GM23248 (cell line): ENCODE data around the gene TMEM121B. TPM values are rescaled to one million over a fixed set of nuclear protein-coding genes. Genes with fewer than 3 reads are reported as not detected.

Experiments
- DNase-seq: peaks from one replicate; pipeline ENCODE4 v3.0.0-alpha.2; 2015
- H2AFZ ChIP-seq: fragments of 200-600 bp; sonication (generic); 2 replicates; pipeline ENCODE4 v1.6.1; 2016; ENCODE audit warnings: antibody characterized with exemption
- H3F3A ChIP-seq: fragments of 200-600 bp; sonication (generic); 2 replicates; pipeline ENCODE4 v1.6.1; 2016; ENCODE audit warnings: mild to moderate bottlenecking, antibody characterized with exemption, mixed run types; ENCODE audit not compliant: insufficient read depth
- H3K27ac ChIP-seq: fragments of 200-600 bp; sonication (generic); 2 replicates; pipeline ENCODE4 v1.5.1; 2016; ENCODE audit warnings: mild to moderate bottlenecking
- H3K27me3 ChIP-seq: fragments of 200-600 bp; sonication (generic); replicated peaks from 2 replicates; pipeline ENCODE4 v1.6.1; 2016; ENCODE audit warnings: mild to moderate bottlenecking; ENCODE audit not compliant: insufficient read depth
- H3K36me3 ChIP-seq: fragments of 200-600 bp; sonication (generic); 2 replicates; pipeline ENCODE4 v1.6.1; 2016; ENCODE audit warnings: low read depth, mild to moderate bottlenecking
- H3K4me1 ChIP-seq: fragments of 200-600 bp; sonication (generic); 2 replicates; pipeline ENCODE4 v1.6.1; 2016; ENCODE audit warnings: mild to moderate bottlenecking; ENCODE audit not compliant: insufficient read depth
- H3K4me2 ChIP-seq: fragments of 200-600 bp; sonication (generic); one replicate; pipeline ENCODE4 v1.6.1; 2016; ENCODE audit warnings: mild to moderate bottlenecking; ENCODE audit not compliant: unreplicated experiment
- H3K4me3 ChIP-seq: fragments of 200-600 bp; sonication (generic); 2 replicates; pipeline ENCODE4 v1.5.1; 2016; ENCODE audit warnings: mild to moderate bottlenecking
- H3K79me2 ChIP-seq: fragments of 200-600 bp; sonication (generic); 2 replicates; pipeline ENCODE4 v1.6.1; 2016; ENCODE audit warnings: mild to moderate bottlenecking; ENCODE audit not compliant: insufficient read depth
- H3K9ac ChIP-seq: fragments of 200-600 bp; sonication (generic); 2 replicates; pipeline ENCODE4 v1.6.1; 2016; ENCODE audit warnings: mild to moderate bottlenecking
- H3K9me2 ChIP-seq: fragments of 200-600 bp; sonication (generic); 2 replicates; pipeline ENCODE4 v1.6.1; 2016; ENCODE audit warnings: mixed run types, mild to moderate bottlenecking, moderate library complexity; ENCODE audit not compliant: insufficient read depth
- H3K9me3 ChIP-seq: fragments of 200-600 bp; sonication (generic); one replicate; pipeline ENCODE4 v1.6.1; 2017; ENCODE audit warnings: low read depth
- H4K20me1 ChIP-seq: fragments of 200-600 bp; sonication (generic); 2 replicates; pipeline ENCODE4 v1.6.0; 2016; ENCODE audit not compliant: insufficient read depth
- EZH2 ChIP-seq: fragments of 200-600 bp; sonication (generic); IDR thresholded peaks from 2 replicates; pipeline ENCODE4 v1.6.1; 2018; ENCODE audit warnings: antibody characterized with exemption, mild to moderate bottlenecking; ENCODE audit not compliant: insufficient read depth, poor library complexity, severe bottlenecking
- EZH2phosphoT487 ChIP-seq: fragments of 200-600 bp; sonication (generic); IDR thresholded peaks from 2 replicates; pipeline ENCODE4 v1.6.1; 2018; ENCODE audit warnings: antibody characterized with exemption, moderate library complexity, mild to moderate bottlenecking, low read depth; ENCODE audit not compliant: insufficient read depth
- WGBS, 2 experiments: methylation state at CpG; one replicate each; pipeline ENCODE4 v1.1.6; 2015 to 2017; ENCODE audit warnings: low lambda C conversion rate in 2 of 2, low coverage in 1 of 2; ENCODE audit errors: missing lambda C conversion rate in 2 of 2; 5-methylcytosine and 5-hydroxymethylcytosine counted together
- in situ Hi-C: fragments of 300-500 bp; cut with MboI; formaldehyde crosslinking; loops from 2 replicates; pipeline ENCODE4 v1.15.0; 2020
- polyA plus RNA-seq: library from polyadenylated mRNA; unstranded; fragments of >200 nt; fragmentation: Nextera tagmentation; extraction: Ambion mirVana; gene quantifications from 2 replicates; pipeline ENCODE4 v1.2.1, GENCODE V29; 2016
- total RNA-seq: library from RNA; depleted of rRNA; stranded (reverse); fragments of >200 nt; shearing (Covaris generic); gene quantifications from 2 replicates; pipeline ENCODE4 v1.2.3, GENCODE V29; 2014

TMEM121B gene
- total and polyA plus RNA-seq, 2 experiments from 2014 or later = 0.11 TPM; not detected in 1

DNA sequence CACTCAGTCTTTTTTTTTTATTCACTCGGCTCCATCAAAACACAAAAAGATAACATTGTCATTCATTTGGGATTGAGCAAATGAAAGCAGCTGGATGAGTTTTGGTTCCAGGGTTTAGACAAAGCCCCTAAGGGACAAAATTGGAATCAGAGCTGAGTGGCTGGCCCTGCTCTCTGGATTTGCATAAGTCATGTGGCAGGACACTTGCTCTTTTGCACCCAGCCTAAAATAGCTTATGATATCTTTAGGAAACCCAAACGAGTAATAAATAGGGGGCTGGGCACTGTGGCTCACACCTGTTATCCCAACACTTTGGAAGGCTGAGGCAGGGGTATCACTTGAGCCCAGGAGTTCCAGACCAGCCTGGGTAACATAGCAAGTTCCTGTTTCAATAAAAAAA lies 11.0 kb upstream of the TMEM121B start:
- H3K4me2 ChIP-seq = no peak overlapping the region
- no peak overlapping the region for H2AFZ ChIP-seq
- WGBS, 2 experiments = 29 to 31% methylated on average over 2 of the region's 2 CpGs
- H3K9me3 ChIP-seq = no peaks in the 10 kb centered on the region
- no peaks in the 10 kb centered on the region for H4K20me1 ChIP-seq
- H3K36me3 ChIP-seq = no peaks in the 10 kb centered on the region
- no peaks in the 10 kb centered on the region for H3K4me1 ChIP-seq
- H3K9me2 ChIP-seq = no peaks in the 10 kb centered on the region
- H3K27me3 ChIP-seq = no peaks in the 10 kb centered on the region
- H3K27ac ChIP-seq = no peak overlapping the region
- no peak for DNase-seq
- no peak overlapping the region for H3K9ac ChIP-seq
- 0 out of 2 replicates have a peak, but pooled peaks cover 3% of the 10 kb centered on the region for H3F3A ChIP-seq
- in situ Hi-C loops = no loop called here
- no peak overlapping the region for H3K4me3 ChIP-seq
- TF ChIP-seq EZH2phosphoT487 = no peak
- no peak for TF ChIP-seq EZH2
- no peaks in the 10 kb centered on the region for H3K79me2 ChIP-seq

- H2AFZ ChIP-seq = no peak overlapping the region
- 52 to 65% methylated on average over 5 of the region's 5 CpGs for WGBS, 2 experiments
- no peak overlapping the region for H3K27ac ChIP-seq
- no peak overlapping the region for H3K4me3 ChIP-seq
- no peaks in the 10 kb centered on the region for H3K79me2 ChIP-seq
- no peak overlapping the region for H3K9ac ChIP-seq
- H3K36me3 ChIP-seq = no peaks in the 10 kb centered on the region
- no peak overlapping the region for H3K4me2 ChIP-seq
- H3K27me3 ChIP-seq = no peaks in the 10 kb centered on the region
- H3K9me2 ChIP-seq = no peaks in the 10 kb centered on the region
- no peaks in the 10 kb centered on the region for H3K9me3 ChIP-seq
- no peak for TF ChIP-seq EZH2phosphoT487
- no peak for TF ChIP-seq EZH2
- in situ Hi-C loops = no loop called here
- no peak for DNase-seq
- H4K20me1 ChIP-seq = no peaks in the 10 kb centered on the region
- 0 out of 2 replicates have a peak, but pooled peaks cover 3% of the 10 kb centered on the region for H3F3A ChIP-seq
- no peaks in the 10 kb centered on the region for H3K4me1 ChIP-seq
Measured at GRCh38 chr22:17131686-17132085, 10.5 kb upstream of the TMEM121B start.

DNA sequence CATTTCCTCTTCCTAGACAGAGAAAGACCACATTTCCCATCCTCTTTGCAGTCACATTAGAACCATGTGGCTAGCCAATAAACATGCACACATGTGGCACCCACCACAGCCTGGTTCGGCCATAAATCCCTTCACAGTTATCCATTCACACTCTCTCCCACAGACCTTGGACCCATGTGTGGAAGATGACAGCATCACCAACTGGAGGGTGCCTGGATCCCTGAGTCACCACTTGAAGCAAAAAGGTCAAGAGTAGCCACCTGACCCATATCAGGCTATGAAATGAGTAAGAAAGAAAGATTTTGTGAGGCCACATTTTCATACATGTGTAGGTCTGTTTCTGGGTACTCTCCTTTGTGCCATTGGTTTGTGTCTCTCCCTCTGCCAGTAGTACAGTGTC lies 9.0 kb upstream of the TMEM121B start:
- no peak overlapping the region for H2AFZ ChIP-seq
- H3K79me2 ChIP-seq = no peaks in the 10 kb centered on the region
- H4K20me1 ChIP-seq = no peaks in the 10 kb centered on the region
- H3K4me3 ChIP-seq = no peak overlapping the region
- no peaks in the 10 kb centered on the region for H3K9me2 ChIP-seq
- no peak overlapping the region for H3K4me2 ChIP-seq
- TF ChIP-seq EZH2phosphoT487 (no peak), EZH2 (no peak)
- no peaks in the 10 kb centered on the region for H3K4me1 ChIP-seq
- WGBS, 2 experiments = 46 to 52% methylated on average over 1 of the region's 1 CpG
- 0 out of 2 replicates have a peak, but pooled peaks cover 3% of the 10 kb centered on the region for H3F3A ChIP-seq
- H3K36me3 ChIP-seq = no peaks in the 10 kb centered on the region
- H3K27ac ChIP-seq = no peak overlapping the region
- no peaks in the 10 kb centered on the region for H3K27me3 ChIP-seq
- H3K9ac ChIP-seq = no peak overlapping the region
- peak; percentile 26 for DNase-seq
- H3K9me3 ChIP-seq = no peaks in the 10 kb centered on the region
- in situ Hi-C loops = no loop called here

DNA sequence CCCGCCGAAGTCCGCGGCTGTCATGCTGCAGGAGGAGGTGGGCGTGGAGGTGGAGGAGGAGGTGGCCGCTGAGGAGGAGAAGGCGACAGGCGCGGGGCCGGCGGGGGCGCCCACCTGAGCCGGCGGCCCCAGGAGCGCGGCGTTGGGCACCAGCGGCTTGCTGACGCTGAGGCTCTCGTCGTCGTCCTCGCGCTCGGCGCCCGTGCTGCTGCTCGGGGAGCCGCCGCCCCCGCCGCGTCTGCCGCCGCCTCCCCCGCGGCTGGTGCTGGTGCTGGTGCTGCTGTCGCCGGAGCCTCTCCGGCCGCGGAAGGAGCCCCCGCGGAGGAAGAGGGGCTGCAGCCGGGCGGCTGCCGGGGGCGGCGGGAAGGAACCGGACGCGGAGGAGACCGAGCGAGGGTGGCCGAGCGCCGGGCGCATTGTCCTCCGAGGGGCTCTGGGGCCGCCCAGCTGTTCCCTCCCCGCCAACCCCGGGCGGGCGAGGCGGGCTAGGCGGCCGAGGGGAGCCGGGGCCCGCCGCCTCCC lies 388 bp downstream of the TMEM121B start:
- Histone ChIP-seq H3K4me1 (no peaks in the 10 kb centered on the region), H3K9me2 (no peaks in the 10 kb centered on the region), H3K27me3 (no peaks in the 10 kb centered on the region; the same call in 1 of the 2 replicates), H4K20me1 (no peaks in the 10 kb centered on the region), H3K9ac (no peak overlapping the region), H3K36me3 (no peaks in the 10 kb centered on the region), H2AFZ (no peak overlapping the region), H3F3A (no peaks in the 10 kb centered on the region), H3K9me3 (no peaks in the 10 kb centered on the region), H3K4me3 (peak overlapping the region; percentile 60), H3K27ac (no peak overlapping the region), H3K4me2 (peak overlapping the region; percentile 50), H3K79me2 (no peaks in the 10 kb centered on the region)
- DNase-seq = peak; percentile 46
- 2% methylated on average over 18 to 66 of the region's 70 CpGs for WGBS, 2 experiments
- TF ChIP-seq EZH2 = no peak
- TF ChIP-seq EZH2phosphoT487 = no peak
- in situ Hi-C loops = no loop called here
